Stomach (tissue), 4 donors: Measurements from ENCODE around the gene A2M.

Experiments used
- EP300 ChIP-seq: sonication (generic); formaldehyde crosslinking; IDR thresholded peaks from one replicate; pipeline ENCODE4 v1.6.1; 2017; ENCODE audit warnings: antibody characterized with exemption
- POLR2A ChIP-seq, 4 donors: fragments of 450-650 bp; IDR thresholded peaks; one replicate each; pipeline ENCODE4 v1.6.1; 2016; ENCODE audit warnings: antibody characterized with exemption in 4 of 4, control low read depth in 2 of 4, mild to moderate bottlenecking in 1 of 4, moderate library complexity in 1 of 4

- TF ChIP-seq EP300, result no peak
- TF ChIP-seq POLR2A (IDR thresholded peaks at IDR 0.05), result no peak
Observed at GRCh38 chr12:9027161-9028059, 88.3 kb downstream of the A2M start.
